ENCODE measurements around the gene GPR137B.

GRCh38 chr1:236235116-236235515 lies 92.8 kb downstream of the GPR137B start:
- TF ChIP-seq CTCF (IDR thresholded peaks at IDR 0.05) (no peak), POLR2A (IDR thresholded peaks at IDR 0.05) (no peak)

Measured in adrenal gland (tissue), 5 donors.